NT2/D1 (cell line): ENCODE data around the gene TMEM259.

ENCODE experiments used
- SUZ12 ChIP-seq: IDR thresholded peaks from 2 replicates; pipeline ENCODE4 v1.6.1; 2011; ENCODE audit not compliant: insufficient read length, insufficient read depth; ENCODE audit errors: extremely low read depth
- ZNF274 ChIP-seq: IDR thresholded peaks from 2 replicates; pipeline ENCODE4 v1.6.1; 2011; ENCODE audit warnings: mild to moderate bottlenecking, low read depth, low read length

- no peak for TF ChIP-seq ZNF274
- TF ChIP-seq SUZ12: no peak
Measured at GRCh38 chr19:995051-995827, 25.7 kb downstream of the TMEM259 start.
